ENCODE measurements around the gene VILL. TPM values are rescaled to one million over a fixed set of nuclear protein-coding genes. Genes with fewer than 3 reads are reported as not detected.
A peak's percentile ranks its signal among the peaks of the same experiment; 100 is the strongest.
"Not testable (repeated sequence)": the region's sequence is repeated elsewhere in the genome, so short reads cannot be mapped to it uniquely, and the experiment has no call there.

Gene VILL
- total RNA-seq, 1 experiment from 2014 or later = 0.84 TPM

DNA sequence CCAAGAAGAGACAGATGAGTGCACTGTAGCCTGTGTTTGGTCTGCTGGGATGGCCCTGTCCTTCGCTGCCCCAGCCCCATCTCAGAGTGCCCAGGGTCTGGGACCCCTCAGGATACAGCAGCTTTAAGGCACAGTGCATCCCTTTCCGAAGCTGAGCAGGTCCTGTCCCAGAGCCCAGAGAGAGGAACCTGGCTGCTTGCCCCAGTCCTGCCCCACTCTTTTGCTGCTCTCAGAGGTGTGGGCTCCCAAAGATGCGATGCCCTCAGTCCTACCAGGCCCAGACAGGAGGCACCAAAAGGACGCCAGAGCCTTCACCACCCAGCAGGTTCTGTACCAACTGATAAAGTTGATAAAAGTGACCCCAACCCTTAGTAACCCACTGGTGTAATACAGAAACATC is 30.6 kb downstream of the VILL start:
- no peak for DNase-seq (ENCODE audit: low read depth)
- in situ Hi-C loops (cut with HindIII; ENCODE audit: low pct_unique_long_range_greater_than_20kb, low sequenced_read_pairs) = no loop called here

DNA sequence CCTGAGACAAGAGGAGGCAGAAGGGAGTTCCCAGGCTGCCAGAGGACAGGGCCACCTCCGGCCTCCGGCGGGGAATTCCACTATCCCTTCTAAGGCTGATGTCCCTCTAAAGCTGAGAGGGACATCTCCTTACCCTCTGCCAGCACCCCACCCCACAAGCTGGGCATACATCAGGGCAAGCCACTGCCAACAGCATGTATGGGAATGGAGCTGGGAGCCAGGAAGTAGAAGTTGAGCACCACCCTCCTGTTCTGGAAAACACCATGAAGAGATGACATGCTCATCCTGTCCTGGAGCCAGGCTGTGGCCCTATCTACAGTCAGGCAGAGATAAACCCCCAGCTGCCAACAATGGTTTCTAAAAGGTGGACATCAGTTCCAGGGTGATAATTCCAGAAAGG is 31.7 kb downstream of the VILL start:
- no peak for DNase-seq (ENCODE audit: low read depth)
- in situ Hi-C loops (cut with HindIII; ENCODE audit: low pct_unique_long_range_greater_than_20kb, low sequenced_read_pairs) = no loop called here

GRCh38 chr3:38022896-38023709 is 32.5 kb downstream of the VILL start:
- DNase-seq (ENCODE audit: low read depth) = no peak
- in situ Hi-C loops (cut with HindIII; ENCODE audit: low pct_unique_long_range_greater_than_20kb, low sequenced_read_pairs) = no loop called here

DNA sequence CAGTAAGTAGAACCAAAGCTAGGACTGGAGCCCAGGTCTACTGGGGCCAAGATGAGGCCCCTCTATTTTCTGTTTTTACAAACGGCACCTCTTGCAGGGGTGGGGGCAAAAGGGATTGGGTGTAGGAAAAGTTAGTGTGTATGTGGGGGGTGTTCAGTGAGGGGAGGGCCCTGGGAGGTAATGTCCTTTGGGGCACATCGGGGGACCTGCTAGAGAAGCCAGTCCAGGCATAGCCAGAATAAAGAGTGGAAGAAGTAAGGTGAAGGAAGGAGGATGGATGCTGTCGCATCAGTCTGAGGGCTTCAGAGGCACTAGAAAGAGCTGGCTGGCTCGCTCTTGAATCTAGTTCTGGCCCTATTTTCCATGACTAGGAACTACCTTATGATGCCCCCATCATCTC is 36.3 kb downstream of the VILL start:
- in situ Hi-C loops (cut with HindIII; ENCODE audit: low pct_unique_long_range_greater_than_20kb, low sequenced_read_pairs) = no loop called here
- DNase-seq (ENCODE audit: low read depth) = no peak

GRCh38 chr3:38027466-38028465 is 37.2 kb downstream of the VILL start:
- in situ Hi-C loops (cut with HindIII; ENCODE audit: low pct_unique_long_range_greater_than_20kb, low sequenced_read_pairs) = no loop called here
- no peak for DNase-seq (ENCODE audit: low read depth)

DNA sequence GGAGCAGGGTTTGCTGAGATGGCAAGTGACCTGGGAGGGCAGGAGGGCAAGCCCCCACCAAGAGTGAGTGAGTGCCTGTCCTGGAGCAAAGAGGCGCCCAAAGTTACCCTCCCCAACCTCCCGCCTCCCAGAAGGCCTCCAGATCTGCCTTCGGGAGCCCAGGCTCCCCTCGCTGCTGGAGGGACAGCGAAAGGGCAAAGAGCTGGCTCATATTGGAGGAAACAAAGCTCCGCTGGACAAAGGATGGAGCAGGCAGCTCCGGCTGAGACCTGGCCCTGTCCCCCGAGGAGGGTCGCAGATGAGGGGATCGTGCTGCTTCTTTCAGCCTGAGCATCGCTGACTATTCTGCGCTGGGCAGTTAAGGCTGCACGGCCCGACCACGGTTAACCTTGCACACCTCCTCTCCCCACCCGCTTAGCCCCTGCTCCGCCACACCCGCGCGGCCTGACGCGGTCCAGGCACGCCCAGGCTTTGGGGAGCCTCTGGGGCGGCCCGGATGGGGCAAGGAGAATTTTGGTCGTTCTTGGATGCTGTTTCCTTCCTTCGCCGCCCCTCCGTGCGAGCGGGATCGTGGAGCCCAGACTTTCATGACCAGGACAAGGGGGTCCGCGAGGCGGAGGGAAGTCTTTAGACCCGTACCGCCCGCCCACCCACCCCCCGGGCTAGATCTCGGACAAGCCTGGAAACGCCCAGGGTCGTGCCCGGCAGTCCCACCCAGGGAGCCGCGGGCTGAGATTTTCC is 38.2 kb downstream of the VILL start:
- in situ Hi-C loops (cut with HindIII; ENCODE audit: low pct_unique_long_range_greater_than_20kb, low sequenced_read_pairs) = no loop called here

GRCh38 chr3:38029400-38030125 is 39.0 kb downstream of the VILL start, which contains the start of gene PLCD1:
Gene PLCD1 (minus strand): TSS chr3:38029642. CDS start chr3:38029539, 103 bp downstream.
- no peak for DNase-seq (ENCODE audit: low read depth)
- in situ Hi-C loops (cut with HindIII; ENCODE audit: low pct_unique_long_range_greater_than_20kb, low sequenced_read_pairs) = no loop called here

More for the DNA sequence above, 38.2 kb downstream of the VILL start:
- no peak for DNase-seq (ENCODE audit: low read depth)

DNA sequence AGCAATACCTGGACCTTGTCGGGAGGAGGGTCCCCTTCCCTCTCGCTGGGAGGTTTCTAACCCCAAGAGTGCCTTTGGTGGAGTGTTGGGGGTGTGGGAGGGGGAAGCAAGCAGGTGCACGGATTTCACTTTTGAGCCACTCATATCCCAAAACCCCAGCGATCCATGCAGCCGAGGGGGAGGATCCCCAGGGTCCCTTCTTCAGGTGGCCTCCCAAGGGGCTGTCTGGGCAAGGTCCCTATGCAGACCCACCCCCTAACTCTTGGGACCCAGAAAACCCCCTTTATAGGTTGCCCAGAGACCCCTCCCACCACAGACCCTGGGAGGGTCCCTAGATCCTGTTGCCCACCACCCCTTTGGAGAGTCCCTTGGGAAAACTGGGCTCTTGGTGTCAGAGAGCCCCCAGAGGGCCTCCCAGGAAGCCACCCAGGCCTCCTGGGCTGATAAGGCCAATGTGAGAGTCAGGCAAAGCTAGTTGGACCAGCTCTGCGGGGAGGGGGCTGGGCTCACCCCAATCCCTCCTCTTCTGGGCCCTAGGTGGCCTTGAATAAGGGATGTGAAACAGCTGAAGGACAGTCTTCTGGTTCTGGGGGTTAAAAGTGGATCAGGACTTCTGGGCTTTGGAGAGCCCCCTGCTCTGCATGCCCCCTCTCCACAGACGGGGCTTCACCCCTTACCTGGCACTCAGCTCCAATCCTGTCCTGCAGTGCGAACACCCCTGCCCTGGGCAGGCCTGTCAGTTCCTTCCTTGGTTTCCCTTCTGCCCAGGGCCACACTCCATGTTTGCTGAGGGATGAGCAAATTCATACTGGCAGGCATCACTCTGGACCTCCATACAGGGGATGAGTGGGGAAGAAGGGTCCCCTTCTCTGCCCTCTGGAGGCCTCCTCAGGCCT is 39.8 kb downstream of the VILL start:
- no peak for DNase-seq (ENCODE audit: low read depth)
- in situ Hi-C loops (cut with HindIII; ENCODE audit: low pct_unique_long_range_greater_than_20kb, low sequenced_read_pairs) = no loop called here

DNA sequence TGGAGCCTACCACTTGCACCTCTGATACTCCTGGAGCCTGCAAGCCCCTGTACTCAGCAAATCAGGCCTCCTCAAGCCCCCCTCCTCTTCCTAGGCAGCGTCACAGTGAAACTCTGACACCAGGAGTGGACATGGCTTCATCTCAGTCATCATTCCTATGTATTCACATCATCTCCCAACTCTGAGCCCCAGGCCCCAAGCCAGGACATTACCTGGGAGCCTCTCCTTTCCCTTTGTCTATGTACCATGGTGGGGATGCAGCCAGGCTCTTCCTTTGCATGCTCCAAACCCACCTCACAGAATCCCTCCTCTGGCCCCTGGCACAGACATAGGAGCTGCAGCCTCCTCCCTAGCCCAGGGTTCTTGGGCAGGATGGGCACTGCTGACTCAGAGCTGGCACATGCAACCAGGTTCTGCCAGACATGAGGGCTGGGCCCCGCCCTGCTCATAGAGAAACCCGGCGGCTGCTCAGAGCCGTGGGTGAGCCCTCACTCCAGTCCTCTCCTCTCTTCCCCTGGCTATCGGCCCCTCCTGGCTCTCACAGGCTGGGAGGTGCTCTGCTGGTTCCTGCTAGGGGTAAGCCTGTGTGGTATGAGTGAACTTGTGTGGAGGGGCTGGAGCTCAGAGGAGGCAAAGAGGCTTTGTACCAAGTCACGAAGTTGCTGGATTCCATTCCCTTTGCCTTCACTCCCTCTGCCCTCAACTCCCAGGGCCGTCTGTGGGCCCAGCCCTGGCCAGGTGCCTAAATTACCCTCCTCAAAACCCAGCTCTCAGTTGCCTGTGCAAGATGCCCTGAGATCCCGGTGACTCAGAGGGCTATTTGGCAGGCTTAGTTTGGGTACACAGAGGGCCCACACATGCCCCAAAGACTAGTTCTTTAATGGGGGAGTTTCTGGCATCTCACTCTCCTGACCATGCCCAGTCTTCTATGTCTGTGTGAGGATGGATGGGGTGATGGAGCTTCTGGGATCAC is 40.7 kb downstream of the VILL start:
- in situ Hi-C loops (cut with HindIII; ENCODE audit: low pct_unique_long_range_greater_than_20kb, low sequenced_read_pairs) = no loop called here
- DNase-seq (ENCODE audit: low read depth) = peak; percentile 35

GRCh38 chr3:38032328-38032865 is 41.8 kb downstream of the VILL start:
- in situ Hi-C loops (cut with HindIII; ENCODE audit: low pct_unique_long_range_greater_than_20kb, low sequenced_read_pairs) = no loop called here
- DNase-seq (ENCODE audit: low read depth) = no peak

- DNase-seq (ENCODE audit: low read depth); in situ Hi-C loops (cut with HindIII; ENCODE audit: low pct_unique_long_range_greater_than_20kb, low sequenced_read_pairs): not testable (repeated sequence)
Measured at GRCh38 chr3:38033586-38033985, 43.0 kb downstream of the VILL start.

DNA sequence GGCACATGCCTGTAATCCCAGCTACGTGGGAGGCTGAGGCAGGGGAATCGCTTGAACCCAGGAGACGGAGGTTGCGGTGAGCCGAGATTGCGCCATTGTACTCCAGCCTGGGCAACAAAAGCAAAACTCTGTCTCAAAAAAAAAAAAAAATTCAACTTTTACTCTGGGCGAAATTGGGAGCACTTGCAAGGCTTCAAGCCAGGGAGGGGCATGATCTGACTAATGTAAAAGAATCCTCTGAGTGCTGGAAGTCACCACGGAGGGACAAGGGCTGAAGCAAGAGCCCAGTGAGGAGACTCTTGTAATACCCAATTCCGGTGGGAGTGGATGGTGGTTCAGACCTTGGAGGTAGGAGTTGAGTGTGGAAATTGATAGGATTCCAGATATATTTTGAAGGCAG is 43.7 kb downstream of the VILL start:
- DNase-seq (ENCODE audit: low read depth); in situ Hi-C loops (cut with HindIII; ENCODE audit: low pct_unique_long_range_greater_than_20kb, low sequenced_read_pairs): not testable (repeated sequence)

DNA sequence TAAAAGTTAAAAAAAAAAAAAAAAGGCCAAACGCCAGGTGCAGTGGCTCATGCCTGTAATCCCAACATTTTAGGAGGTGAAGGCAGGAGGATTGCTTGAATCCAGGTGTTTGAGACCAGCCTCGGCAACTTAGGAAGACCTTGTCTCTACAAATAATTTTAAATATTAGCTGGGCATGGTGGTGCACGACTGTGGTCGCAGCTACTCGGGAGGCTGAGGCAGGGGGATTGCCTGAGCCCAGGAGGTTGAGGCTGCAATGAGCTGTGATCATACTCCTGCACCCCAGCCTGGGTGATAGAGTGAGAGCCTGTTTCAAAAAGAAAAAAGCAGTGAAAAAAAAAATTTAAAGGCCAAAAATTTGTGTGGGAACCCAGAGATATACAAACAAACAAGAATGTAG is 45.7 kb downstream of the VILL start:
- in situ Hi-C loops (cut with HindIII; ENCODE audit: low pct_unique_long_range_greater_than_20kb, low sequenced_read_pairs) = no loop called here
- no peak for DNase-seq (ENCODE audit: low read depth)

- in situ Hi-C loops (cut with HindIII; ENCODE audit: low pct_unique_long_range_greater_than_20kb, low sequenced_read_pairs) = no loop called here
- DNase-seq (ENCODE audit: low read depth) = no peak
Measured at GRCh38 chr3:38036906-38037305, 46.3 kb downstream of the VILL start.

GRCh38 chr3:38038447-38038911 is 47.9 kb downstream of the VILL start:
- no peak for DNase-seq (ENCODE audit: low read depth)
- in situ Hi-C loops (cut with HindIII; ENCODE audit: low pct_unique_long_range_greater_than_20kb, low sequenced_read_pairs) = no loop called here
